Lower leg skin (tissue), 3 donors: ENCODE measurements around the gene ERMAP.

Experiments used
- POLR2A ChIP-seq, 2 donors: fragments of 450-650 bp; IDR thresholded peaks; one replicate each; pipeline ENCODE4 v1.6.1; 2016 to 2017; ENCODE audit warnings: antibody characterized with exemption in 2 of 2, mild to moderate bottlenecking in 1 of 2, moderate library complexity in 1 of 2
- TF ChIP-seq, protein P1 (sequence below), 3 donors: fragments of 450-650 bp; IDR thresholded peaks; one replicate each; pipeline ENCODE4 v1.5.1; 2016; ENCODE audit warnings: antibody characterized with exemption in 3 of 3, mild to moderate bottlenecking in 3 of 3, moderate library complexity in 2 of 3

DNA sequence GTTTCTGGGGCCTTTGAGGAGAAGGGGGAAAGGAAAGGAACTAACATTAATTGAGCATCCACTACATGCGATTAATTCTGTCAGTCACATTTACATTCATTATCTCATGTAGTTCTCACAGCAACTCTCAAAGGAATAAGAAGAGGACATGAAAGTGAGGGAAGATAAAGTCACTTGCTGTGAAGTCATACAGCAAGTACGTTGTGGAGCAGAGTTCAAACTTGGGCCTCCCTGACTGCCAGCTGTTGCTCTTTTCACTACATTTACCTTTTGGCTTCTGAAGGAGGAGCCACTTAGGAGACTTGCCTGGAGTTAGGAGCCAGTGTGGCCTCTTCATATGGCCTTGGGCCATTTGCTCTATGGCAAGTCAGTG is 35.7 kb downstream of the ERMAP start:
- TF ChIP-seq, protein P1, sequence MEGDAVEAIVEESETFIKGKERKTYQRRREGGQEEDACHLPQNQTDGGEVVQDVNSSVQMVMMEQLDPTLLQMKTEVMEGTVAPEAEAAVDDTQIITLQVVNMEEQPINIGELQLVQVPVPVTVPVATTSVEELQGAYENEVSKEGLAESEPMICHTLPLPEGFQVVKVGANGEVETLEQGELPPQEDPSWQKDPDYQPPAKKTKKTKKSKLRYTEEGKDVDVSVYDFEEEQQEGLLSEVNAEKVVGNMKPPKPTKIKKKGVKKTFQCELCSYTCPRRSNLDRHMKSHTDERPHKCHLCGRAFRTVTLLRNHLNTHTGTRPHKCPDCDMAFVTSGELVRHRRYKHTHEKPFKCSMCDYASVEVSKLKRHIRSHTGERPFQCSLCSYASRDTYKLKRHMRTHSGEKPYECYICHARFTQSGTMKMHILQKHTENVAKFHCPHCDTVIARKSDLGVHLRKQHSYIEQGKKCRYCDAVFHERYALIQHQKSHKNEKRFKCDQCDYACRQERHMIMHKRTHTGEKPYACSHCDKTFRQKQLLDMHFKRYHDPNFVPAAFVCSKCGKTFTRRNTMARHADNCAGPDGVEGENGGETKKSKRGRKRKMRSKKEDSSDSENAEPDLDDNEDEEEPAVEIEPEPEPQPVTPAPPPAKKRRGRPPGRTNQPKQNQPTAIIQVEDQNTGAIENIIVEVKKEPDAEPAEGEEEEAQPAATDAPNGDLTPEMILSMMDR (IDR thresholded peaks at IDR 0.05) = no peak
- no peak for TF ChIP-seq POLR2A (IDR thresholded peaks at IDR 0.05)
